ENCODE measurements around the gene SPATA4. TPM values are rescaled to one million over a fixed set of nuclear protein-coding genes. Genes with fewer than 3 reads are reported as not detected.

SPATA4 gene
- total and polyA plus RNA-seq, 9 of the 15 experiments (the other 6 are each of a cell fraction or from before 2014, with no cell fraction given): not detected

DNA sequence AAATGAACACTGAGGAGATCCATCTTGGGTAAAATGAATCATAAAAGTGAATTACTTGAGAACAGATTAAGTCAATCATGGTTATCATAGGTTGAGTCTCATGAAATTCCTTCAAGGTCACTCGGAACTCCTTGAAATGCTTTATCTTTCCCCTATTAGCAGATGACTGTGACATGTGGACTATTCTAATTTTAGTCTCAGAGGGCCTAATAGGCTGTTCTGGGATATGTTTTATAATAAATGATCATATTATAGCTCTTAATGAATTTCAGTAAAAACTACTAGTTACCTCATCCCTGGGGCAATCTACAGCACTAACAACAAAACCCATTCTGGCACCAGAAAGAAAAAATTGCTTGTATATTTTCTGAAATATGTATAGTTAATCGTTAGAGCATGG, 44.7 kb downstream of the SPATA4 start (continued):
- TF ChIP-seq, protein P1, sequence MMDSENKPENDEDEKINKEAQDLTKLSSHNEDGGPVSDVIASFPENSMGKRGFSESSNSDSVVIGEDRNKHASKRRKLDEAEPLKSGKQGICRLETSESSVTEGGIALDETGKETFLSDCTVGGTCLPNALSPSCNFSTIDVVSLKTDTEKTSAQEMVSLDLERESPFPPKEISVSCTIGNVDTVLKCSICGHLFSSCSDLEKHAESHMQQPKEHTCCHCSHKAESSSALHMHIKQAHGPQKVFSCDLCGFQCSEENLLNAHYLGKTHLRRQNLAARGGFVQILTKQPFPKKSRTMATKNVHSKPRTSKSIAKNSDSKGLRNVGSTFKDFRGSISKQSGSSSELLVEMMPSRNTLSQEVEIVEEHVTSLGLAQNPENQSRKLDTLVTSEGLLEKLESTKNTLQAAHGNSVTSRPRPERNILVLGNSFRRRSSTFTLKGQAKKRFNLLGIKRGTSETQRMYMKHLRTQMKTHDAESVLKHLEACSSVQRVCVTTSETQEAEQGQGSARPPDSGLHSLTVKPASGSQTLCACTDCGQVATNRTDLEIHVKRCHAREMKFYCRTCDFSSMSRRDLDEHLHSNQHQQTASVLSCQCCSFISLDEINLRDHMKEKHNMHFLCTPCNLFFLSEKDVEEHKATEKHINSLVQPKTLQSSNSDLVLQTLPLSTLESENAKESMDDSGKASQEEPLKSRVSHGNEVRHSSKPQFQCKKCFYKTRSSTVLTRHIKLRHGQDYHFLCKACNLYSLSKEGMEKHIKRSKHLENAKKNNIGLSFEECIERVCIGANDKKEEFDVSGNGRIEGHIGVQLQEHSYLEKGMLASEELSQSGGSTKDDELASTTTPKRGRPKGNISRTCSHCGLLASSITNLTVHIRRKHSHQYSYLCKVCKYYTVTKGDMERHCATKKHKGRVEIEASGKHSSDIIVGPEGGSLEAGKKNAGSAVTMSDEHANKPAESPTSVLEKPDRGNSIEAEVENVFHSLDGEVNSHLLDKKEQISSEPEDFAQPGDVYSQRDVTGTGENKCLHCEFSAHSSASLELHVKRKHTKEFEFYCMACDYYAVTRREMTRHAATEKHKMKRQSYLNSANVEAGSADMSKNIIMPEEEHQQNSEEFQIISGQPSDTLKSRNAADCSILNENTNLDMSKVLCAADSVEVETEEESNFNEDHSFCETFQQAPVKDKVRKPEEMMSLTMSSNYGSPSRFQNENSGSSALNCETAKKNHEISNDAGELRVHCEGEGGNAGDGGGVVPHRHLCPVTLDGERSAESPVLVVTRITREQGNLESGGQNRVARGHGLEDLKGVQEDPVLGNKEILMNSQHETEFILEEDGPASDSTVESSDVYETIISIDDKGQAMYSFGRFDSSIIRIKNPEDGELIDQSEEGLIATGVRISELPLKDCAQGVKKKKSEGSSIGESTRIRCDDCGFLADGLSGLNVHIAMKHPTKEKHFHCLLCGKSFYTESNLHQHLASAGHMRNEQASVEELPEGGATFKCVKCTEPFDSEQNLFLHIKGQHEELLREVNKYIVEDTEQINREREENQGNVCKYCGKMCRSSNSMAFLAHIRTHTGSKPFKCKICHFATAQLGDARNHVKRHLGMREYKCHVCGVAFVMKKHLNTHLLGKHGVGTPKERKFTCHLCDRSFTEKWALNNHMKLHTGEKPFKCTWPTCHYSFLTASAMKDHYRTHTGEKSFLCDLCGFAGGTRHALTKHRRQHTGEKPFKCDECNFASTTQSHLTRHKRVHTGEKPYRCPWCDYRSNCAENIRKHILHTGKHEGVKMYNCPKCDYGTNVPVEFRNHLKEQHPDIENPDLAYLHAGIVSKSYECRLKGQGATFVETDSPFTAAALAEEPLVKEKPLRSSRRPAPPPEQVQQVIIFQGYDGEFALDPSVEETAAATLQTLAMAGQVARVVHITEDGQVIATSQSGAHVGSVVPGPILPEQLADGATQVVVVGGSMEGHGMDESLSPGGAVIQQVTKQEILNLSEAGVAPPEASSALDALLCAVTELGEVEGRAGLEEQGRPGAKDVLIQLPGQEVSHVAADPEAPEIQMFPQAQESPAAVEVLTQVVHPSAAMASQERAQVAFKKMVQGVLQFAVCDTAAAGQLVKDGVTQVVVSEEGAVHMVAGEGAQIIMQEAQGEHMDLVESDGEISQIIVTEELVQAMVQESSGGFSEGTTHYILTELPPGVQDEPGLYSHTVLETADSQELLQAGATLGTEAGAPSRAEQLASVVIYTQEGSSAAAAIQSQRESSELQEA (IDR thresholded peaks at IDR 0.05; ENCODE audit: low read depth): no peak
- TF ChIP-seq SPI1 (IDR thresholded peaks at IDR 0.05; ENCODE audit: borderline replicate concordance, low read depth, low read length): no peak
- no peak for TF ChIP-seq ZBTB7A (IDR thresholded peaks at IDR 0.05; ENCODE audit: borderline replicate concordance, control insufficient read depth, low read depth, low read length)
- TF ChIP-seq, protein P2, sequence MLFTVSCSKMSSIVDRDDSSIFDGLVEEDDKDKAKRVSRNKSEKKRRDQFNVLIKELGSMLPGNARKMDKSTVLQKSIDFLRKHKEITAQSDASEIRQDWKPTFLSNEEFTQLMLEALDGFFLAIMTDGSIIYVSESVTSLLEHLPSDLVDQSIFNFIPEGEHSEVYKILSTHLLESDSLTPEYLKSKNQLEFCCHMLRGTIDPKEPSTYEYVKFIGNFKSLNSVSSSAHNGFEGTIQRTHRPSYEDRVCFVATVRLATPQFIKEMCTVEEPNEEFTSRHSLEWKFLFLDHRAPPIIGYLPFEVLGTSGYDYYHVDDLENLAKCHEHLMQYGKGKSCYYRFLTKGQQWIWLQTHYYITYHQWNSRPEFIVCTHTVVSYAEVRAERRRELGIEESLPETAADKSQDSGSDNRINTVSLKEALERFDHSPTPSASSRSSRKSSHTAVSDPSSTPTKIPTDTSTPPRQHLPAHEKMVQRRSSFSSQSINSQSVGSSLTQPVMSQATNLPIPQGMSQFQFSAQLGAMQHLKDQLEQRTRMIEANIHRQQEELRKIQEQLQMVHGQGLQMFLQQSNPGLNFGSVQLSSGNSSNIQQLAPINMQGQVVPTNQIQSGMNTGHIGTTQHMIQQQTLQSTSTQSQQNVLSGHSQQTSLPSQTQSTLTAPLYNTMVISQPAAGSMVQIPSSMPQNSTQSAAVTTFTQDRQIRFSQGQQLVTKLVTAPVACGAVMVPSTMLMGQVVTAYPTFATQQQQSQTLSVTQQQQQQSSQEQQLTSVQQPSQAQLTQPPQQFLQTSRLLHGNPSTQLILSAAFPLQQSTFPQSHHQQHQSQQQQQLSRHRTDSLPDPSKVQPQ (CRISPR knock-in tag; IDR thresholded peaks at IDR 0.05; ENCODE audit: borderline replicate concordance): no peak
- TF ChIP-seq, protein P3, sequence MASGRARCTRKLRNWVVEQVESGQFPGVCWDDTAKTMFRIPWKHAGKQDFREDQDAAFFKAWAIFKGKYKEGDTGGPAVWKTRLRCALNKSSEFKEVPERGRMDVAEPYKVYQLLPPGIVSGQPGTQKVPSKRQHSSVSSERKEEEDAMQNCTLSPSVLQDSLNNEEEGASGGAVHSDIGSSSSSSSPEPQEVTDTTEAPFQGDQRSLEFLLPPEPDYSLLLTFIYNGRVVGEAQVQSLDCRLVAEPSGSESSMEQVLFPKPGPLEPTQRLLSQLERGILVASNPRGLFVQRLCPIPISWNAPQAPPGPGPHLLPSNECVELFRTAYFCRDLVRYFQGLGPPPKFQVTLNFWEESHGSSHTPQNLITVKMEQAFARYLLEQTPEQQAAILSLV (tag; IDR thresholded peaks at IDR 0.05): no peak
- TF ChIP-seq FOSL1 (tag; conservative IDR thresholded peaks at IDR 0.05): no peak
- no peak for TF ChIP-seq DNMT1 (IDR thresholded peaks at IDR 0.05)
- TF ChIP-seq SMARCE1 (IDR thresholded peaks at IDR 0.05): no peak
- TF ChIP-seq NELFE (IDR thresholded peaks at IDR 0.05; ENCODE audit: insufficient read depth, insufficient read length): no peak

Measured in K562 (cell line).